Epithelial cell of proximal tubule (primary cell): ENCODE results near the gene CA10. TPM values are rescaled to one million over a fixed set of nuclear protein-coding genes. Genes with fewer than 3 reads are reported as not detected.

ENCODE experiments used
- DNase-seq: peaks from one replicate; pipeline ENCODE4 v3.0.0-alpha.2; 2011; ENCODE audit warnings: low read depth
- H3K4me3 ChIP-seq: 2 replicates; pipeline ENCODE4 v1.5.1; 2011; ENCODE audit warnings: low read depth, mild to moderate bottlenecking, low read length
- total RNA-seq: library from RNA; depleted of rRNA; stranded (reverse); fragments of >200 nt; gene quantifications from 2 replicates; pipeline ENCODE4 v1.2.3, GENCODE V29; 2015
- TF ChIP-seq, protein P1 (sequence below): conservative IDR thresholded peaks from 2 replicates; pipeline ENCODE4 v1.5.1; 2012; ENCODE audit warnings: low read depth, mild to moderate bottlenecking, low read length

CA10 gene
- total RNA-seq, 1 donor from 2014 or later, result 0.58 TPM

DNA sequence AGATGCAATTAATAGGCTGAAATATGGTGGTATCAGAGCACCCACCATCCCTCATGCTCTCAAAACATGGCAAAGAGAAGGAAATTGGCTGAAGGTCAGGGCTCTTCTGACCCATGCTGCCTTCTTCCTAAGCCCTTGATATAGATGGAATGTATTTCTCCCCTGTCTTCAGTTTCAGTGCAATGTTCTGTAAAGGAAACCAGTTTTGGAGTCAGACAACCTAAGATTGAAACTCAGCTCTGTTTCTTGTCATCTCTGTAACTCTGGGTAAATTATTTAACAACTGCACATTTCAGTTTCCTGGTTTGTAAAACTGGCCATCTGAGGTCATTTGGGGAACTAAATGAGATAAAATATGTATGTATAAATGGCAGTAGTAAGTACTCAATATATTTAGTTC is 243.9 kb downstream of the CA10 start:
- DNase-seq, result no peak
- H3K4me3 ChIP-seq, result no peak overlapping the region
- TF ChIP-seq, protein P1, sequence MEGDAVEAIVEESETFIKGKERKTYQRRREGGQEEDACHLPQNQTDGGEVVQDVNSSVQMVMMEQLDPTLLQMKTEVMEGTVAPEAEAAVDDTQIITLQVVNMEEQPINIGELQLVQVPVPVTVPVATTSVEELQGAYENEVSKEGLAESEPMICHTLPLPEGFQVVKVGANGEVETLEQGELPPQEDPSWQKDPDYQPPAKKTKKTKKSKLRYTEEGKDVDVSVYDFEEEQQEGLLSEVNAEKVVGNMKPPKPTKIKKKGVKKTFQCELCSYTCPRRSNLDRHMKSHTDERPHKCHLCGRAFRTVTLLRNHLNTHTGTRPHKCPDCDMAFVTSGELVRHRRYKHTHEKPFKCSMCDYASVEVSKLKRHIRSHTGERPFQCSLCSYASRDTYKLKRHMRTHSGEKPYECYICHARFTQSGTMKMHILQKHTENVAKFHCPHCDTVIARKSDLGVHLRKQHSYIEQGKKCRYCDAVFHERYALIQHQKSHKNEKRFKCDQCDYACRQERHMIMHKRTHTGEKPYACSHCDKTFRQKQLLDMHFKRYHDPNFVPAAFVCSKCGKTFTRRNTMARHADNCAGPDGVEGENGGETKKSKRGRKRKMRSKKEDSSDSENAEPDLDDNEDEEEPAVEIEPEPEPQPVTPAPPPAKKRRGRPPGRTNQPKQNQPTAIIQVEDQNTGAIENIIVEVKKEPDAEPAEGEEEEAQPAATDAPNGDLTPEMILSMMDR, result no peak

DNA sequence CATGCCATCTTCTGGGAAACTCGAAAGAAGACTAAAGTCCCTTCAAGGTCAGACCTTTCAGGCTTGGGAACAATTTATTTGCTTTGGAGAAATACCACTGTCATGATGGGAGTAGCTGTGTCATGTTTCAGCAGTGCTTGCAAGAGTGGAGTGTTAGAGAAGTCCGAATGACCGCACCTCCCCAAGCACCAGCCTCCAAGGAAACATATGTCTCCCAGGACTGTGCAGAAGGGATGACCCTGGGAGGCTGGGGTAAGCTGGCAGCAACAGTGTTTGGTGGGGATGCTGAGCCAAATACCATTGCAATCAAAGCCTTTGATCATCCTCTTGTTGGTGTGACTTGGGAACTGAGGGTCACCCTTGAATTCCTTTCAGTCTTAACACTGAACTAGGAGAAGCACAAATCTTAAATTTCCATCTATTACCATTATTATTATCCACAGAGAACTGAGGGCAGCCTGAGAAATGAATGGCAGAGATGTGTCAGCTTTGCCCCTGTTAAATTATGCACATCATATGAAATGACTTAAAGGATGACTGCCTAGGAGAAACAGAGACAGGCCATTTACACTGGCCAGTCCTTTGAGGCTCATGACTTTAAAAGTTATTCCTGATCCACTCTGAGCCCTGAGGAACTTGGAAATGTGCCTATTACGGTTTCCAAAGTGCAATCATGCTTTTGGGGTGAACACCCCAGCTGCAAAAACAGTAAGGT is 244.9 kb downstream of the CA10 start:
- no peak for DNase-seq
- no peak overlapping the region for H3K4me3 ChIP-seq
- TF ChIP-seq, protein P1, result no peak

DNA sequence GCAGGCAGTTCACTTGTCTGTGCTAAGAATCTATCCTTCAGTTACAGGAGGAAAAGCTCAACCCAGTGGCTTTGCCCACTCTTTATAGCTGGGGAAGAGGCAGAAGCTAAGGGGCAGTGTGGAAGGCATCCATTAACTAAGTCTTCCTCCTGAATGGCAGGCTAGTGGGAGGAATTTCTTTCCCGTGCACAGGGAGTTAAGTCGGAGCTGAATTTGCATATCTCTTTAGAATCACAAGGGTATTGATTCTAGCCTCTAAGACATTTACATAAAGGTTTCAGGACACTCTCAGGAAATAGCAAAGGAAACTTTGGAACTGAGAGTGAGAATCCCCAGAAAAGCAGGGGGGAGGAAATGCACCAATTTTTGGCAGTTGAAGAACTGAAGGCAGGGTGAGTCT is 245.6 kb downstream of the CA10 start:
- TF ChIP-seq, protein P1, result no peak
- no peak for DNase-seq
- H3K4me3 ChIP-seq, result no peak overlapping the region

DNA sequence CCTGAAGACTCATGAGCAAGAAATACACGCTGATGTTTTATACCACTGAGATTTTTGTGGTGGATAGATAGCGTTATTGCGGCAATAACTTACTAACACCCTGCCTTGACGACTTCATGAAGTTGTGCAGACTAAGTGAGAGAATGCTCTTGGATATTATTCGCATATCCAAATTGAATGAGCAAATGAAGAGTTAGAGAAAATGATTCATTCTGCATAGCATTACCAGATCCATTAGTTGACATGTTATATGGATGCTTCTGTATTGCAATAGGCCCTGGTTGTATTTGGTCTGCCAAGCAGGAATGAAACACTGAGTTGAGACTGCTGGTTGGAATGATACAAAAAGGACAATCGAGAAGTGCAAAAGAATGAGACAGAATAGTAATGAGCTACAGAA is 247.3 kb downstream of the CA10 start:
- TF ChIP-seq, protein P1, result no peak
- no peak for DNase-seq
- no peak overlapping the region for H3K4me3 ChIP-seq

DNA sequence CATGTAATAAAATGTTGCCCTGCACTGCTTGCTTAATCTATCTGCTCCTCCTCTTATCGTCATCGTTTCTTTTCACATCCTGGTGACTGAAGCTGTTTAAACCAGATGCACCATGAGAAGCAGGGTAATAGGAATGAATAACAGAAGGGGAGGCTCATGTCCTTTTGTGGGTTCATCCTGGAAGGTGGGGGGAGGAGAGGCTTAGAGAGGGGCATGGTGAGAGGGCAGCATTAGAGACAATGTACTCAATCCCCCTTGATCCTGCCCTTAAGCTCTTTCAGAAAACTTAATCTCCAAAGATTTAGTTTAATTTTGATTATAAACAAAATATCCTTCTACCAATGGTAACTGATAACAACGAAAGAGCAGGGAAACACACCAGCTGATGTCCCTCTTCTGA is 248.5 kb downstream of the CA10 start:
- H3K4me3 ChIP-seq, result no peak overlapping the region
- DNase-seq, result no peak
- TF ChIP-seq, protein P1, result no peak

DNA sequence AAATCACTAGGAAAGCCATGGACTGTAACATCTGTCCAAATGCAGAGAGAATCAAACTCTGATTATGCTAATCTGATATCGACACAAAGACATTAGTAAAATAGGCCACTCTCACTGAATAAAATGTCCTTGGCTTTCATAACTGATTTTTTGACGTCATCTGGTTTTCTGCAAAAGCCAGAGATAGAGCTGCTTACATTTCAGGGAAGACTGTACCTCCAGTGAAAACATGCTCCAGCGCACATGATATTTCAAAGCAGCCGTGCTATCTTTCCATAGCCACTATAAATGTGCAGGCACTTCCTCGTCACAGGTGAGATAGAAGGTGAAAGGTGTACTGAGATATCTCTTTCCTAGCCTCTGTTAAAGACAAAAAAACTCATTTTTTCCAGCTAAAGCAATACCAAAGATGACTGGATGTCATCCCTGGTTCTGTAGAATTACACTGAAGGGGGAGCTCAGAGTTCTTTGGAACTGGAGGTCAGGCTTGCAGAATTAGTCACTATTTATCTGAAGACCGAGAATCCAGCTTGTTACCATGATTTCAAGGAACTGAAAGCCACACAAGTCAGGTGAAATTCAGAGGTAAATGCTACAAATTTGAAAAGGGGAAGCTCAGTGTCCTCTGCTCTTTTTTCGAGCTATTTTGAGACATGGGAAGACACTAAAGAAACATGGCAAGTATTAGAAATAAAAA is 249.5 kb downstream of the CA10 start:
- TF ChIP-seq, protein P1, result no peak
- H3K4me3 ChIP-seq, result no peak overlapping the region
- DNase-seq, result no peak
